GM21367 (cell line): ENCODE data around the gene CTIF.

Experiments
- ATAC-seq: cut with Tn5 transposase; IDR thresholded peaks from one replicate; pipeline ENCODE4 v1.9.1; 2021; ENCODE audit not compliant: unreplicated experiment

CTIF gene

DNA sequence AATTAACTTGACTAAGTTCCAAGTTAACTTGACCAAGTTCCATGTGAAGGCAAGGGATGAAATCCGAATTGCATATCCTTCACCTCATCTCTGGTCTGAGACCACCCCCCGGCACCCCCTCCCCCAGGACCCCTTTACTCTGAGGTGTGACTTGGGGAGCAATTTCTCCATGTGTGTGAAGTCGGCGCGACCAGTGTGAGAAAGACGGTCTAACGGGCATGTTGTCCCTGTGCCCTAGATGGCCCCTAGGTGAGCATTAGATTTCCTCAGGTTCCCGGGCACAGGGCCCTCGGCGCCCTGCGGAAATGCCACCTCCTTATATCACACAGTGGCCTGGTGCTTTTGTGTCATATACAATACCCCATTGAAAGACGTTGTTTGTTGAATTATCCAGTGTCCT lies 137.1 kb downstream of the CTIF start:
- ATAC-seq: no peak

GRCh38 chr18:48676346-48676745 lies 137.5 kb downstream of the CTIF start:
- ATAC-seq: no peak

- no peak for ATAC-seq
Measured at GRCh38 chr18:48676756-48677368, 138.0 kb downstream of the CTIF start.

- no peak for ATAC-seq
Measured at GRCh38 chr18:48678237-48679115, 139.6 kb downstream of the CTIF start.

DNA sequence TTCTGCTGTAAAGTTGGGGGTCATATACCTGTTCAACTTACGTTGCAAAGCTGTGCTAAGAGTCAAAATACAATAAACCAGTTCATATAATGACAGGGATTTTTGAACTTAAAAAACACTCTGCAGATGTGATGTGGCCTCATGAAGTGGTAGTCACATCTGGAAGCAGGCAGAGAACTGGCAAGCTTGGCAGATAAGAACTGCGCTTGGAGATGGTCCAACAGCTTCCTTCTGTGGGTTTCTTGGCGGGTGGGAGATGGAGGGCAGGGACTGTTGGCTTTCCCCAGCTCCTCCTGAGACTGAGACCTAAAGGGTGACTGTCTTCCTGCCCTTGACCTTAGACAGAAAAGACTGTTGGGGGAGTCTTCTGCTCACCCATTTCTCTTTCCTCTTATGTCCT lies 140.4 kb downstream of the CTIF start:
- ATAC-seq: no peak

- no peak for ATAC-seq
Measured at GRCh38 chr18:48680339-48681250, 141.8 kb downstream of the CTIF start.

- no peak for ATAC-seq
Measured at GRCh38 chr18:48682768-48683167, 143.9 kb downstream of the CTIF start.

- ATAC-seq: no peak
Measured at GRCh38 chr18:48683197-48683596, 144.4 kb downstream of the CTIF start.

DNA sequence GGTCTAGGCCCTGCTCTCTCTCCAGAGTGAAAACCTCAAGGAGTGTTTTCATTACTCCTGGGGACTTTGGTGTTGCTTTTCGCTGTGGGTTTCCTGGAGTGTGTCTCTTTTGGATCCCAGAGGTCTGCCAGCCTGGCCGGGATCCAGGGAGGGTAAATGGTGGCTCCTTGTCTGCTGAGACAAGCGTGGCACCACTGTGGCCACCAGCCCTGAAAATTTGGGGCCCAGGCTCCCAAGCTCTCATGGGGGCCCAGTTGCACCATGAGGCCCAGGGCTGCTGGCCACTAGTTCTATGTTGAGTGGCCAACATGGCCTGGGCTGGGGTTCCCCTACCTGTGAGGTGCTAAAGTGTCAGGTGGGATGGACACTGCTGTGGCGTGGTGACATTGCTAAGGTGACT lies 144.8 kb downstream of the CTIF start:
- ATAC-seq: no peak

GRCh38 chr18:48687346-48688042 lies 148.7 kb downstream of the CTIF start:
- ATAC-seq: no peak

- no peak for ATAC-seq
Measured at GRCh38 chr18:48688961-48689360, 150.1 kb downstream of the CTIF start.

- ATAC-seq: no peak
Measured at GRCh38 chr18:48689548-48689947, 150.7 kb downstream of the CTIF start.

GRCh38 chr18:48690494-48690893 lies 151.7 kb downstream of the CTIF start:
- no peak for ATAC-seq

- no peak for ATAC-seq
Measured at GRCh38 chr18:48693006-48693405, 154.2 kb downstream of the CTIF start.

- ATAC-seq: no peak
Measured at GRCh38 chr18:48693625-48694262, 154.9 kb downstream of the CTIF start.

GRCh38 chr18:48694295-48694694 lies 155.5 kb downstream of the CTIF start:
- no peak for ATAC-seq

- ATAC-seq: no peak
Measured at GRCh38 chr18:48695671-48696070, 156.8 kb downstream of the CTIF start.

- ATAC-seq: no peak
Measured at GRCh38 chr18:48696218-48696617, 157.4 kb downstream of the CTIF start.

DNA sequence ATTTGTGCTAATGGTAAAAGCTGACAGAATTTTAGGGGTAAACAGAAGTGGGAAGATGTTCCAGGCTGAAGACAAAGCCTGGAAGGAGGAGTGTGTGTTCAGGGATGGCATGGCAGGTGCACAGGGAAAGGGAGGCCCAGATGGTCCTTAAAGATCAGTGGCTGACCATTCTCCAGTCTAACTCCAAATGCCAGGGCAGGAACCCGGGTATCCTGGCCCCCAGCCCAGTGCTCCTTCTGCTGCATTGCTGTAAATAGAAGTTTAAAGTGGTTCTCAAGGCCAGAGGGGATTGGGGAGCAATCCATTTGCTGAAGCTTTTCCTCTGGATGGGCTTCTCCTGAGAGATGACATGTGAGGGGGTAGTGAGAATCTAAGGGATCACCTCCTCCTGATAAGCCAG lies 158.6 kb downstream of the CTIF start:
- ATAC-seq: no peak

DNA sequence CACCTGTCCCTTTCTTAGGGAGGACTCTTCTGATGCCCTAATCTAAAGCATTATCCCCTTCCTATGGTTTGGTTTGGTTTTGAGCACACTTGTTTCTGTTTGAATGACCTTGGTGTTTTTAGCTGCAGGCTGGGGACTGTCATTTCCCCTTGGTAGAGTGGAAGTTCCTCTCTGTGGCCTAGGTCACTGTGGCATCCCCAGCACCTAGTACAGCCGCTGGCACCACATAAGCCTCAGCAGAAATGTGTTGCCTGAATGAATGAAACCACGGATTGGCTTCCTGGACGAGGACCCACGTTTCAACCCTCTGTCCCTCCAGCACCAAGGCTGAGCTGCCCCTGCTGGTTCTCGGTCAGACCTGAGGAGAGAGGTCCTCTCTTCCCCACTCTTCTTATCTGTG lies 159.9 kb downstream of the CTIF start:
- ATAC-seq: no peak
